K562 (cell line): ENCODE data around the gene ZNF384. TPM values are rescaled to one million over a fixed set of nuclear protein-coding genes. Genes with fewer than 3 reads are reported as not detected.
A peak's percentile ranks its signal among the peaks of the same experiment; 100 is the strongest.

Experiments used
- ATAC-seq: fragments of 200-7000 bp; cut with Tn5 transposase; 3 replicates; pipeline ENCODE4 v1.9.1; 2020; ENCODE audit warnings: moderate library complexity
- BruUV-seq: library from RNA; stranded (reverse); fragments of 400-500 nt; replicated peaks from 2 replicates; lab custom pipeline; 2021; lab: Mats Ljungman, UMichigan
- CTCF ChIA-PET: fragments of 300-600 bp; formaldehyde crosslinking; extraction: SDS; loops from one replicate; lab custom pipeline; 2021; ENCODE audit warnings: low intra/inter-chr PET ratio; lab: Yijun Ruan, JAX
- POLR2A ChIA-PET: fragments of 300-600, 350-650 bp; sonication (Branson Sonifier 250); formaldehyde crosslinking; extraction: SDS; loops from one replicate; lab custom pipeline; 2021; ENCODE audit warnings: antibody characterized with exemption, inconsistent platforms; lab: Yijun Ruan, JAX
- DNase-seq, 4 experiments: peaks; one replicate each; pipeline versions ENCODE4 v3.0.0 to v3.0.0-alpha.2; 2011 to 2018; ENCODE audit warnings: low spot score in 3 of 4, mixed read lengths in 3 of 4; ENCODE audit errors: extremely low read depth in 1 of 4
- FAIRE-seq: peaks from 2 replicates; lab custom pipeline; 2011; peaks lifted over from hg19 to GRCh38; lab: Jason Lieb, UNC
- H2AFZ ChIP-seq: 2 replicates; pipeline ENCODE4 v1.6.0; 2011; ENCODE audit warnings: low read depth, low read length, control low read depth, inconsistent platforms
- H3K27ac ChIP-seq: fragments of 200-600 bp; 3 replicates; pipeline ENCODE4 v1.8.0; 2011; ENCODE audit warnings: low read depth, mild to moderate bottlenecking, control low read depth, inconsistent platforms, low read length, moderate library complexity, mixed read lengths; ENCODE audit errors: extremely low read depth
- H3K27me3 ChIP-seq, 2 experiments: fragments of 300-600 bp in 1 of 2; 2 replicates in 1 of 2; 3 replicates in 1 of 2; pipeline versions ENCODE4 v1.6.0 to v1.8.0; 2011; ENCODE audit warnings: inconsistent platforms in 2 of 2, low read length in 2 of 2, mild to moderate bottlenecking in 1 of 2, mixed read lengths in 1 of 2, moderate library complexity in 1 of 2; ENCODE audit not compliant: control insufficient read depth in 2 of 2, insufficient read depth in 2 of 2
- H3K36me3 ChIP-seq: fragments of 300-600 bp; 3 replicates; pipeline ENCODE4 v1.8.0; 2011; ENCODE audit warnings: mild to moderate bottlenecking, low read length, inconsistent platforms; ENCODE audit not compliant: control insufficient read depth, insufficient read depth
- H3K4me1 ChIP-seq, 2 experiments: fragments of 200-600 bp in 1 of 2; replicated peaks in 1 of 2; 2 replicates in 1 of 2; 3 replicates in 1 of 2; pipeline versions ENCODE4 v1.5.1 to v1.8.0; 2011; ENCODE audit warnings: inconsistent platforms in 2 of 2, low read length in 2 of 2, mild to moderate bottlenecking in 1 of 2, mixed read lengths in 1 of 2, moderate library complexity in 1 of 2; ENCODE audit not compliant: control insufficient read depth in 2 of 2, insufficient read depth in 2 of 2
- H3K4me2 ChIP-seq: 2 replicates; pipeline ENCODE4 v1.6.1; 2011; ENCODE audit warnings: low read length, control low read depth, inconsistent platforms, mixed read lengths; ENCODE audit not compliant: insufficient read depth
- H3K4me3 ChIP-seq: fragments of 200-600 bp; sonication (generic), shearing (Covaris generic); 2 replicates; pipeline ENCODE4 v1.5.1; 2016; ENCODE audit warnings: control low read depth, inconsistent platforms
- H3K79me2 ChIP-seq: fragments of 200-600 bp; 3 replicates; pipeline ENCODE4 v1.8.0; 2011; ENCODE audit warnings: low read length, inconsistent platforms; ENCODE audit not compliant: control insufficient read depth, insufficient read depth
- H3K9ac ChIP-seq, 2 experiments: 2 replicates each; pipeline versions ENCODE4 v1.6.0 to v1.6.1; 2011; ENCODE audit warnings: low read depth in 2 of 2, low read length in 2 of 2, control low read depth in 1 of 2, inconsistent platforms in 1 of 2, mild to moderate bottlenecking in 1 of 2, mixed read lengths in 1 of 2; ENCODE audit not compliant: insufficient read depth in 1 of 2
- H3K9me1 ChIP-seq: one replicate; pipeline ENCODE4 v1.6.0; 2011; ENCODE audit warnings: inconsistent platforms, mild to moderate bottlenecking, low read length, moderate library complexity; ENCODE audit not compliant: control insufficient read depth, insufficient read depth
- H3K9me3 ChIP-seq: replicated peaks from 2 replicates; pipeline ENCODE4 v1.5.1; 2011; ENCODE audit warnings: low read depth, low read length, inconsistent platforms; ENCODE audit not compliant: control insufficient read depth, insufficient read depth
- H4K20me1 ChIP-seq: replicated peaks from 2 replicates; pipeline ENCODE4 v1.6.1; 2011; ENCODE audit warnings: low read length, inconsistent platforms, mixed read lengths; ENCODE audit not compliant: control insufficient read depth, insufficient read depth
- CTBP1 ChIP-seq: fragments of 450-650 bp; IDR thresholded peaks from 2 replicates; pipeline ENCODE4 v1.6.1; 2016; ENCODE audit warnings: borderline replicate concordance
- GABPA ChIP-seq: fragments of 200-800 bp; sonication (Bioruptor generic); conservative IDR thresholded peaks from 2 replicates; pipeline ENCODE4 v1.6.1; 2016; ENCODE audit warnings: low read depth, missing genetic modification characterization, missing compliant biosample characterization
- HOMEZ ChIP-seq: fragments of 250-450 bp; sonication (Bioruptor Pico); IDR thresholded peaks from 2 replicates; pipeline ENCODE4 v1.4.0; 2020; ENCODE audit warnings: mild to moderate bottlenecking, moderate library complexity
- MCM7 ChIP-seq, 2 experiments: fragments of 450-650 bp; IDR thresholded peaks; 2 replicates each; pipeline ENCODE4 v1.6.1; 2016 to 2018
- MEF2D ChIP-seq: conservative IDR thresholded peaks from 2 replicates; pipeline ENCODE4 v1.6.1; 2016; ENCODE audit warnings: low read depth, missing genetic modification characterization, missing compliant biosample characterization
- NR3C1 ChIP-seq: sonication (generic); formaldehyde crosslinking; IDR thresholded peaks from 2 replicates; pipeline ENCODE4 v1.8.1; 2022; ENCODE audit warnings: missing genetic modification reagents
- PCBP2 ChIP-seq: fragments of 200-400 bp; formaldehyde crosslinking; IDR thresholded peaks from 2 replicates; pipeline ENCODE4 v1.6.1; 2018; ENCODE audit warnings: low read length, low read depth, mild to moderate bottlenecking, moderate library complexity; ENCODE audit not compliant: poor library complexity, severe bottlenecking
- POLR2A ChIP-seq: fragments of 450-650 bp; conservative IDR thresholded peaks from 2 replicates; pipeline ENCODE4 v1.6.1; 2016
- POLR2AphosphoS2 ChIP-seq: IDR thresholded peaks from 2 replicates; pipeline ENCODE4 v1.6.1; 2012; ENCODE audit warnings: low read length, improper control_type of control experiment
- POLR2B ChIP-seq: fragments of 450-650 bp; IDR thresholded peaks from 2 replicates; pipeline ENCODE4 v1.6.1; 2018; ENCODE audit warnings: low read depth; ENCODE audit not compliant: partially characterized antibody
- POLR2G ChIP-seq: fragments of 200-400 bp; formaldehyde crosslinking; IDR thresholded peaks from 2 replicates; pipeline ENCODE4 v1.6.1; 2017; ENCODE audit warnings: low read depth, mild to moderate bottlenecking, antibody characterized with exemption, low read length, moderate library complexity
- POLR2H ChIP-seq: IDR thresholded peaks from 2 replicates; pipeline ENCODE4 v1.6.1; 2016; ENCODE audit warnings: missing genetic modification characterization, low read depth, mild to moderate bottlenecking, control low read depth, missing compliant biosample characterization, moderate library complexity
- POLR3G ChIP-seq: IDR thresholded peaks from 2 replicates; pipeline ENCODE4 v1.6.1; 2011; ENCODE audit not compliant: insufficient read length, insufficient replicate concordance; ENCODE audit errors: extremely low read depth
- RAD21 ChIP-seq, 2 experiments: fragments of 250-450 bp in 1 of 2; fragments of 450-650 bp in 1 of 2; sonication (Bioruptor Pico) in 1 of 2; formaldehyde crosslinking in 1 of 2; IDR thresholded peaks in 1 of 2; conservative IDR thresholded peaks in 1 of 2; 2 replicates each; pipeline versions ENCODE4 v1.4.0 to v1.8.0; 2020 to 2022; ENCODE audit warnings: mild to moderate bottlenecking in 2 of 2, moderate library complexity in 1 of 2
- RBFOX2 ChIP-seq: fragments of 200-400 bp; formaldehyde crosslinking; IDR thresholded peaks from 2 replicates; pipeline ENCODE4 v1.6.1; 2017; ENCODE audit warnings: low read depth, mild to moderate bottlenecking, low read length, moderate library complexity
- RNF2 ChIP-seq: sonication (generic); IDR thresholded peaks from 2 replicates; pipeline ENCODE4 v1.6.1; 2016
- SIN3B ChIP-seq: fragments of 450-650 bp; IDR thresholded peaks from 2 replicates; pipeline ENCODE4 v1.6.1; 2017; ENCODE audit warnings: low read depth, mild to moderate bottlenecking, moderate library complexity
- SREBF1 ChIP-seq: fragments of 150-350 bp; IDR thresholded peaks from 2 replicates; pipeline ENCODE4 v1.6.1; 2014; ENCODE audit warnings: antibody characterized with exemption, low read depth, low read length, borderline replicate concordance
- SUPT5H ChIP-seq: fragments of 450-650 bp; IDR thresholded peaks from 2 replicates; pipeline ENCODE4 v1.6.1; 2016
- TBP ChIP-seq: optimal IDR thresholded peaks from 2 replicates; pipeline ENCODE3; 2011; ENCODE audit warnings: low read depth, low read length, improper control_type of control experiment
- TCF7L2 ChIP-seq: fragments of 150-350 bp; IDR thresholded peaks from 2 replicates; pipeline ENCODE4 v1.6.1; 2016; ENCODE audit warnings: low read depth, mild to moderate bottlenecking, low read length, moderate library complexity
- ZFPM2 ChIP-seq: fragments of 250-450 bp; sonication (Bioruptor Pico); IDR thresholded peaks from 2 replicates; pipeline ENCODE4 v1.5.1; 2022; ENCODE audit warnings: mild to moderate bottlenecking
- ZNF232 ChIP-seq: sonication (generic); formaldehyde crosslinking; IDR thresholded peaks from 2 replicates; pipeline ENCODE4 v1.8.0; 2022; ENCODE audit warnings: mild to moderate bottlenecking, missing genetic modification reagents
- ZNF551 ChIP-seq: fragments of 250-450 bp; sonication (Bioruptor Pico); IDR thresholded peaks from 2 replicates; pipeline ENCODE4 v1.5.0; 2021; ENCODE audit warnings: mild to moderate bottlenecking, moderate library complexity
- ZNF644 ChIP-seq: fragments of 200-800 bp; sonication (Bioruptor generic); IDR thresholded peaks from 2 replicates; pipeline ENCODE4 v1.6.1; 2016; ENCODE audit warnings: low read depth, missing genetic modification characterization, missing compliant biosample characterization
- WGBS: fragments of 100-300 bp; shearing (Covaris generic); methylation state at CpG from one replicate; pipeline ENCODE4 v1.1.6; 2016; ENCODE audit warnings: low coverage, mixed read lengths; ENCODE audit not compliant: insufficient coverage; ENCODE audit errors: missing lambda C conversion rate; 5-methylcytosine and 5-hydroxymethylcytosine counted together
- in situ Hi-C: fragments of 300-500 bp; cut with MboI; formaldehyde crosslinking; loops from 4 replicates; pipeline ENCODE4 v1.15.0; 2018; ENCODE audit warnings: inconsistent platforms, mixed read lengths
- intact Hi-C: fragments of 100-400 bp; cut with micrococcal nuclease; formaldehyde crosslinking; loops from 2 replicates; pipeline ENCODE4 v1.14.2; 2022
- polyA plus RNA-seq, 8 experiments: library from polyadenylated mRNA; depleted of rRNA in 4 of 8; stranded (reverse) in 5 of 8; unstranded in 3 of 8; fragments of >200 nt; fragmentation: Nextera tagmentation in 2 of 8; fragmentation: Illumina TruSeq in 1 of 8; extraction: Ambion mirVana in 2 of 8; extraction: Trizol in 1 of 8; gene quantifications; 2 replicates each; pipeline versions ENCODE4 v1.2.1 to v1.2.3, GENCODE V29; 2011 to 2014; ENCODE audit warnings: inconsistent platforms in 1 of 8, missing spikeins in 1 of 8
- total RNA-seq, 7 experiments: library from RNA; depleted of rRNA in 6 of 7; stranded (reverse); fragments of >200 nt in 6 of 7; fragmentation: Illumina TruSeq in 2 of 7; extraction: Trizol in 2 of 7; gene quantifications; 2 replicates each; pipeline versions ENCODE4 v1.2.1 to v1.2.3, GENCODE V29; 2011 to 2021; ENCODE audit warnings: low replicate concordance in 1 of 7

ZNF384 gene
- total and polyA plus RNA-seq, 9 of the 15 experiments (the other 6 are each of a cell fraction or from before 2014, with no cell fraction given), result 0.36 to 64.8 (median 21.3) TPM

DNA sequence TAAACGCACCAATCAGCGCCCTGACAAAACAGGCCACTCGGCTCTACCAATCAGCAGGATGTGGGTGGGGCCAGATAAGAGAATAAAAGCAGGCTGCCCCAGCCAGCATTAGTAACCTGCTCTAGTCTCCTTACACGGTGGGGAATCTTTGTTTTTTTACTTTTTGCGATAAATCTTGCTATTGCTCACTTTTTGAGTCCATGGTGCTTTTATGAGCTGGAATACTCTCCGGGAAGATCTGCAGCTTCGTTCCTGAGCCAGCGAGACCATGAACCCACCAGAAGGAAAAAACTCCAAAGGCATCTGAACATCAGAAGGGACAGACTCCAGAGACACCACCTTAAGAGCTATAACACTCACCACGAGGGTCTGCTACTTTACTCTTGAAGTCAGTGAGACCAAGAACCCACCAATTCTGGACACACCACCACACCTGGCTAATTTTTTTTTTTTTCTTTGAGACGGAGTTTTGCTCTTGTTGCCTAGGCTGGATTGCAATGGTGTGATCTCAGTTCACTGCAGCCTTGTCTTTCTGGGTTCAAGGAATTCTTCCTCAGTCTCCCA is 27.8 kb upstream of the ZNF384 start:
- Histone ChIP-seq H3K4me1 (peaks cover 4% of the 10 kb centered on the region in 2 experiments; a peak in 3 of 5 replicates), H3K4me3 (peak overlapping the region; percentile 13; the same call in 1 of the 2 replicates), H3K27me3 (no peaks in the 10 kb centered on the region), H3K79me2 (no peaks in the 10 kb centered on the region), H3K9ac (no peak overlapping the region), H3K36me3 (no peaks in the 10 kb centered on the region), H3K9me1 (no peaks in the 10 kb centered on the region), H4K20me1 (no peaks in the 10 kb centered on the region), H3K4me2 (no peak overlapping the region; the same call in 1 of the 2 replicates), H3K9me3 (no peaks in the 10 kb centered on the region), H2AFZ (no peak overlapping the region), H3K27ac (no peak overlapping the region; the same call in 2 of the 3 replicates)
- ChIA-PET POLR2A (interaction anchor here (0.6 kb wide), 1 partner anchor 30 kb away, joined by 3 read pairs; no protein-coding TSS in a partner anchor), CTCF (no interaction called here)
- ATAC-seq (no peak; the same call in 1 of the 3 replicates), FAIRE-seq (no peak), DNase-seq (no peak)
- BruUV-seq, result TSS peak; percentile 96
- 48% methylated on average over 6 of the region's 10 CpGs for WGBS
- TF ChIP-seq SREBF1 (no peak), POLR3G (no peak), ZNF644 (tag) (no peak), HOMEZ (CRISPR knock-in tag) (no peak), SIN3B (no peak), TCF7L2 (no peak), POLR2A (peak; percentile 86), POLR2G (peak; percentile 16; the same call in 1 of the 2 replicates), POLR2H (tag) (0 out of 2 replicates have a peak, but pooled peaks have one; percentile 39), RBFOX2 (peak; percentile 40; the same call in 1 of the 2 replicates), POLR2AphosphoS2 (no peak), ZNF232 (CRISPR knock-in tag) (no peak), POLR2B (peak; percentile 55), CTBP1 (no peak), ZFPM2 (CRISPR knock-in tag) (no peak), PCBP2 (no peak), GABPA (tag) (no peak), SUPT5H (peak; percentile 77), RAD21 (CRISPR knock-in tag; conservative IDR thresholded peaks at IDR 0.05 in 1 of 2, IDR thresholded peaks at IDR 0.05 in 1 of 2) (no peak), MEF2D (tag) (no peak), NR3C1 (no peak), RNF2 (no peak), MCM7 (IDR thresholded peaks at IDR 0.05) (no peak), ZNF551 (CRISPR knock-in tag) (no peak), TBP (peak; percentile 56)
- intact Hi-C loops, result no loop called here
- in situ Hi-C loops, result no loop called here
